Measurements from ENCODE around the gene L3MBTL4.

L3MBTL4 gene

DNA sequence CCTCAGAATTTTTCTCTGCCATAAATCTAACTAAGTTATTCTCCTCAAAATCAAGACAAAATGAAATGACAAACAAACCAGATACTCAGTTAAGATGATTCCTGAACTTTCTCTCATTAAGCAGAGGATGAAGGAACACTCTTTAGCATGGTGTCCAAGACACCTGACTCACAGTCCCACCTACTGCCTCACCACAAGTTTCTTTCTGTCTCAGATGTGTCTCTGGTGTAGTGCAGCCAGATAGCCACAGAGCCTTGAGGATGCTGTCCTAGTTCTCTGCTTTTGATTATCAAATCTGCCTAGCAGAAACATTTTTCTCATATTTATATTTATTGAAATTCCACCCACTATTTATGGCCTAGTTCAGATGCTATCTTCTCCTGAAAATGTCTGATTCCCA, 415.8 kb downstream of the L3MBTL4 start:
- ATAC-seq (ENCODE audit: low read depth), result no peak
- Mint-ChIP-seq H3K9me3 (peaks cover 4% of the 10 kb centered on the region), H3K27me3 (no peaks in the 10 kb centered on the region), H3K27ac (no peak overlapping the region), H3K4me1 (no peaks in the 10 kb centered on the region), H3K4me3 (no peak overlapping the region), H3K36me3 (peaks cover 4% of the 10 kb centered on the region)
- DNase-seq (ENCODE audit: low spot score in 2 of 2), result no peak

- Mint-ChIP-seq H3K9me3 (peaks cover 4% of the 10 kb centered on the region), H3K27ac (no peak overlapping the region), H3K4me1 (no peaks in the 10 kb centered on the region), H3K27me3 (no peaks in the 10 kb centered on the region), H3K36me3 (peaks cover 4% of the 10 kb centered on the region), H3K4me3 (no peak overlapping the region)
- ATAC-seq (ENCODE audit: low read depth) (no peak), DNase-seq (ENCODE audit: low spot score in 2 of 2) (no peak)
Measured at GRCh38 chr18:5998166-5998881, 416.4 kb downstream of the L3MBTL4 start.

- H3K9me3 Mint-ChIP-seq, result peaks cover 4% of the 10 kb centered on the region
- no peak overlapping the region for H3K27ac Mint-ChIP-seq
- DNase-seq (ENCODE audit: low spot score in 2 of 2) (no peak), ATAC-seq (ENCODE audit: low read depth) (no peak)
- H3K27me3 Mint-ChIP-seq, result no peaks in the 10 kb centered on the region
- peaks cover 4% of the 10 kb centered on the region for H3K36me3 Mint-ChIP-seq
- no peak overlapping the region for H3K4me3 Mint-ChIP-seq
- no peaks in the 10 kb centered on the region for H3K4me1 Mint-ChIP-seq
Measured at GRCh38 chr18:5997361-5997760, 417.4 kb downstream of the L3MBTL4 start.

GRCh38 chr18:5995626-5996025, 419.1 kb downstream of the L3MBTL4 start:
- H3K4me3 Mint-ChIP-seq, result no peak overlapping the region
- ATAC-seq (ENCODE audit: low read depth), result no peak
- H3K4me1 Mint-ChIP-seq, result no peaks in the 10 kb centered on the region
- DNase-seq (ENCODE audit: low spot score in 2 of 2), result no peak
- peaks cover 2% of the 10 kb centered on the region for H3K36me3 Mint-ChIP-seq
- peaks cover 7% of the 10 kb centered on the region for H3K9me3 Mint-ChIP-seq
- peaks cover 1% of the 10 kb centered on the region for H3K27me3 Mint-ChIP-seq
- H3K27ac Mint-ChIP-seq, result no peak overlapping the region

DNA sequence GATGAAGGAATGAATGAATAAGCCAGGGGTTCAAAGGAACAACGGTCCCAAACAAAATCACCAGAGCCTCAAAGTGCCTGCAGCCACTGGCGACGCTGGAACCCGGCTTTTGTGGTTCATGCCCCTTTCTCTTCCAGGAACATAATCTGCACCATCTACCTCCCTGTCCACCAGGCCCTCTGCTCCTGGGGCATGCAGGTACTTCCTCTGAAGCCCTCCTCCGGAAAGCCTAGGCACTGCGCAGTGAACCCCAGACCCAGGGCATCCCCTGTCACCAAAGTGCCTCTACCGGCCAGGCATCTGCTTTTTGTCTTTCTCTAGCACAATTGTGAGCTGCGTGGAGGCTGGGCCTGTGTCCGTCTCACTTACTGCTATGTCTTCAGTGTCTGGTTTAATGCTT, 420.8 kb downstream of the L3MBTL4 start:
- H3K4me3 Mint-ChIP-seq, result no peak overlapping the region
- H3K27ac Mint-ChIP-seq, result no peak overlapping the region
- H3K36me3 Mint-ChIP-seq, result no peaks in the 10 kb centered on the region
- H3K9me3 Mint-ChIP-seq, result peaks cover 3% of the 10 kb centered on the region
- no peaks in the 10 kb centered on the region for H3K4me1 Mint-ChIP-seq
- ATAC-seq (ENCODE audit: low read depth) (no peak), DNase-seq (ENCODE audit: low spot score in 2 of 2) (no peak)
- H3K27me3 Mint-ChIP-seq, result peaks cover 1% of the 10 kb centered on the region

- Mint-ChIP-seq H3K4me3 (no peak overlapping the region), H3K9me3 (peaks cover 3% of the 10 kb centered on the region), H3K36me3 (no peaks in the 10 kb centered on the region), H3K4me1 (no peaks in the 10 kb centered on the region), H3K27me3 (peaks cover 1% of the 10 kb centered on the region), H3K27ac (no peak overlapping the region)
- ATAC-seq (ENCODE audit: low read depth) (no peak), DNase-seq (ENCODE audit: low spot score in 2 of 2) (no peak)
Measured at GRCh38 chr18:5992381-5992780, 422.3 kb downstream of the L3MBTL4 start.

GRCh38 chr18:5987249-5987648, 427.5 kb downstream of the L3MBTL4 start:
- H3K4me3 Mint-ChIP-seq, result no peak overlapping the region
- H3K36me3 Mint-ChIP-seq, result no peaks in the 10 kb centered on the region
- H3K27me3 Mint-ChIP-seq, result peaks cover 1% of the 10 kb centered on the region

DNA sequence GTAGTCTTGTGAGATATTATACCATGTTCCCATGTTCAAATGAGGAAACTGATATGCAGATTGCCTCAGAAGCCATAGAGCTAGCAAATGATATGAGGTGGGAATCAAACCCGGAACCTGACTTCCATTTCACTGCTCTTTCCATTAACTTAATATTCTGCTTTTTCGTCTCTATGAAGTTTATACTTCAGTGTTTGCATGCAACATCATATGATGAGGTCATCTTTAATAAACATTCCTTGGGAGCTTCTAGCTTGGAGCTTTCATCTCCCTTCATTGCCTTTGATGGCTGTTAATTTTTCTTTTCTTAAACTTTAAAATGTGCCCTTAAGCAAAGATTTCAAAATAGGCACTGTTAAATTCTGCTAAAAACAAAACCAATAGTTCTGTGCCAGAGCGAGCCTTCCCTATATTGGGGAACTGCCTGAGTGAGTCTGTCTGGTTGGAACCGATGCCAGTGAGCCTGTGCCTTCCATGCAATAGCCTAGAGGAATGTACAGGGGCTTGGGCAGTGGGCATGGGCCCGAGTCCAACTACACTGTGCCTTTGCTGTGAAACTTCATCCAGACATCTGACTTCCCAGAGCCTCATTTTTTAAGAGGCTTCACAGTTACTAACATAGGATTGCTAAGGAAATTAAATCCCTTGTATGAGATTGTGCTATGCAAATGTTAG, 428.3 kb downstream of the L3MBTL4 start:
- Mint-ChIP-seq H3K27me3 (peaks cover 1% of the 10 kb centered on the region), H3K9me3 (no peaks in the 10 kb centered on the region), H3K27ac (no peak overlapping the region)

More at GRCh38 chr18:5987249-5987648, 427.5 kb downstream of the L3MBTL4 start:
- H3K9me3 Mint-ChIP-seq, result peaks cover 3% of the 10 kb centered on the region
- no peak overlapping the region for H3K27ac Mint-ChIP-seq
- DNase-seq (ENCODE audit: low spot score in 2 of 2), result no peak
- ATAC-seq (ENCODE audit: low read depth), result no peak
- H3K4me1 Mint-ChIP-seq, result no peaks in the 10 kb centered on the region

GRCh38 chr18:5984245-5984644, 430.5 kb downstream of the L3MBTL4 start:
- H3K4me3 Mint-ChIP-seq, result no peak overlapping the region
- H3K27ac Mint-ChIP-seq, result no peak overlapping the region
- H3K27me3 Mint-ChIP-seq, result no peaks in the 10 kb centered on the region
- no peaks in the 10 kb centered on the region for H3K4me1 Mint-ChIP-seq
- no peaks in the 10 kb centered on the region for H3K36me3 Mint-ChIP-seq
- ATAC-seq (ENCODE audit: low read depth) (no peak), DNase-seq (ENCODE audit: low spot score in 2 of 2) (no peak)
- H3K9me3 Mint-ChIP-seq, result no peaks in the 10 kb centered on the region

More for the DNA sequence above, 428.3 kb downstream of the L3MBTL4 start:
- H3K36me3 Mint-ChIP-seq, result no peaks in the 10 kb centered on the region
- ATAC-seq (ENCODE audit: low read depth) (no peak), DNase-seq (ENCODE audit: low spot score in 2 of 2) (no peak)
- H3K4me1 Mint-ChIP-seq, result no peaks in the 10 kb centered on the region
- no peak overlapping the region for H3K4me3 Mint-ChIP-seq

GRCh38 chr18:5983488-5983887, 431.2 kb downstream of the L3MBTL4 start:
- ATAC-seq (ENCODE audit: low read depth) (no peak), DNase-seq (ENCODE audit: low spot score in 2 of 2) (no peak)
- H3K27me3 Mint-ChIP-seq, result no peaks in the 10 kb centered on the region
- H3K4me3 Mint-ChIP-seq, result no peak overlapping the region
- no peak overlapping the region for H3K27ac Mint-ChIP-seq
- no peaks in the 10 kb centered on the region for H3K4me1 Mint-ChIP-seq
- no peaks in the 10 kb centered on the region for H3K36me3 Mint-ChIP-seq
- H3K9me3 Mint-ChIP-seq, result no peaks in the 10 kb centered on the region

DNA sequence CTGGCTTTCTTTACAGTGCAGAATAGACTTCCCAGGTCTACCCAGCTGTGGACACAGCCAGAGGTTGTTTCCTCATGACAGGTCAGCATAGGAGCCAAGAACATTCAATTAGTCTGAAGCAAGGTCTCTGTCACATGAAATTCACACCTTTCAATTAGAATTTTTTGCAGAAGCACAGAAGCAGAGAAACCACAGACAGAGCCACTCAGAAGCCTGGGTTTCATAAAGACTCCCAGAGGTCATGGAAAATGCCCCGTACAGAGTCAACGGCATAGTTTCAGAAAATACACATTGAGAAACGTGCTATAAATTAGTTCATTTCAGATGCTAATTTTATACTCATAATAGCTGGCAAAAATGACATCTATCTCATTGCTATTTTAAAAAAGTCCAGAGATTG, 432.4 kb downstream of the L3MBTL4 start:
- ATAC-seq (ENCODE audit: low read depth) (no peak), DNase-seq (ENCODE audit: low spot score in 2 of 2) (no peak)
- no peaks in the 10 kb centered on the region for H3K36me3 Mint-ChIP-seq
- H3K4me3 Mint-ChIP-seq, result no peak overlapping the region
- no peaks in the 10 kb centered on the region for H3K27me3 Mint-ChIP-seq
- H3K9me3 Mint-ChIP-seq, result no peaks in the 10 kb centered on the region
- H3K27ac Mint-ChIP-seq, result no peak overlapping the region
- no peaks in the 10 kb centered on the region for H3K4me1 Mint-ChIP-seq

GRCh38 chr18:5980721-5981120, 434.0 kb downstream of the L3MBTL4 start:
- Mint-ChIP-seq H3K36me3 (no peaks in the 10 kb centered on the region), H3K4me1 (peaks cover 7% of the 10 kb centered on the region), H3K9me3 (no peaks in the 10 kb centered on the region), H3K4me3 (no peak overlapping the region), H3K27ac (no peak overlapping the region), H3K27me3 (no peaks in the 10 kb centered on the region)
- ATAC-seq (ENCODE audit: low read depth) (no peak), DNase-seq (ENCODE audit: low spot score in 2 of 2) (no peak)

DNA sequence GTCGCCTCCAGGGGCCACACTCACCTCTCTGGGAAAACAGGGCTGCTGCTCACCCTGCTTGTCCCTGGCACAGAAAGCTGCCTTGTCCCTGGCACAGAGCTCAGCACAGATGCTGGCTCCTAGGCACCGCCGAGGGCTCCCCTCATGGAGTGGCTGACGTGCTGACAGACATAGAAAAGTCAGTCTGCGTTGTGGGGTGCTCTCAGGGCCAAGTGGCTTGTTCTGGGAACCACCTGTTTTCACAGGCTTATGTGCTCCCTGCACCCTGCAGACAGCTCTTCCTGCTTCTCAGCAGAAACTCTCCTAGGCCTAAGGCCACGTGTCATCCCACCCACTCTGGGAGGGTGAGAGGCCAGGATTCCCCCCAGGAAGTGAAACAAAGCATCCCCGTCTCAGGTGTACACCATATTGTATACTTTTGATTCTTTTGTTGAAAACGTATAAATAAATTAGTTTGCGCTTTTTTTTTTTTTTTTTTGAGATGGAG, 434.7 kb downstream of the L3MBTL4 start:
- peaks cover 14% of the 10 kb centered on the region for H3K4me1 Mint-ChIP-seq
- ATAC-seq (ENCODE audit: low read depth), result no peak
- H3K9me3 Mint-ChIP-seq, result no peaks in the 10 kb centered on the region
- no peaks in the 10 kb centered on the region for H3K27me3 Mint-ChIP-seq
- H3K36me3 Mint-ChIP-seq, result no peaks in the 10 kb centered on the region
- no peak overlapping the region for H3K27ac Mint-ChIP-seq
- no peak for DNase-seq (ENCODE audit: low spot score in 2 of 2)
- no peak overlapping the region for H3K4me3 Mint-ChIP-seq

- H3K27me3 Mint-ChIP-seq, result no peaks in the 10 kb centered on the region
- DNase-seq (ENCODE audit: low spot score in 2 of 2), result no peak
- H3K36me3 Mint-ChIP-seq, result no peaks in the 10 kb centered on the region
- ATAC-seq (ENCODE audit: low read depth), result no peak
- H3K4me3 Mint-ChIP-seq, result no peak overlapping the region
- peaks cover 16% of the 10 kb centered on the region for H3K4me1 Mint-ChIP-seq
- H3K9me3 Mint-ChIP-seq, result no peaks in the 10 kb centered on the region
- H3K27ac Mint-ChIP-seq, result no peak overlapping the region
Measured at GRCh38 chr18:5979176-5979888, 435.4 kb downstream of the L3MBTL4 start.
